Inflammatory macrophage treated with lipopolysaccharide for 4 hours (primary cell): ENCODE results near the gene SYNPO2L.

Experiments used
- DNase-seq: peaks from one replicate; pipeline ENCODE4 v3.0.0-alpha.2; 2020

Gene SYNPO2L

GRCh38 chr10:73601486-73601921, 54.3 kb downstream of the SYNPO2L start:
- no peak for DNase-seq

- no peak for DNase-seq
Observed at GRCh38 chr10:73597346-73597745, 58.5 kb downstream of the SYNPO2L start.
